ENCODE measurements around the gene TFF3. TPM values are rescaled to one million over a fixed set of nuclear protein-coding genes. Genes with fewer than 3 reads are reported as not detected.

Gene TFF3
- total and polyA plus RNA-seq, 2 of the 13 experiments (the other 11 are each of a cell fraction or from before 2014, with no cell fraction given): 14.2 to 26.9 TPM

DNA sequence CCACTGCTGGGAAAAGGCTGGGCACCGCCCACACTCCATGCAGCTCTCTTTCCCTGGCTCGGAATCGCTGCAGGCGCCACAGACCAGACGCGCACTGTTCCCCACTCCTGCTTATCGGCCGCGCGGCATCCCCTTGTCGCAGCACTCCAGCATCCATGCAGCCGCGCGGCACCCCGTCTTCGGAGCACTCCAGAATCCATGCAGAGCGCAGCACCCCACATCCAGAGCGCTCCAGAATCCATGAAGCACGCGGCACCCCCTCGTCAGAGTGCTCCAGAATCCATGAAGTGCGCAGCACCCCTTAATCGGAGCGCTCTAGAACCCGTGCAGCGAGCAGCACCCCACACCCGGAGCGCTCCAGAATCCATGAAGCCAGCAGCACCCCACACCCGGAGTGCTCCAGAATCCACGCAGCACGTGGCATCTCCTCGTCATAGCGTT, 9.5 kb downstream of the TFF3 start:
- Histone ChIP-seq H3K79me2 (ENCODE audit: insufficient read depth, low read length) (no peaks in the 10 kb centered on the region), H3K36me3 (replicated peaks in 1 of 2; ENCODE audit: control insufficient read depth in 1 of 2, insufficient read depth in 2 of 2, low read length in 2 of 2) (no peaks in the 10 kb centered on the region), H2AFZ (ENCODE audit: low read length) (no peak overlapping the region), H3K4me3 (replicated peaks in 1 of 3; ENCODE audit: insufficient read depth in 1 of 3, low read depth in 2 of 3, low read length in 3 of 3) (no peak overlapping the region), H3K4me1 (ENCODE audit: insufficient read depth, low read length) (0 out of 2 replicates have a peak, but pooled peaks cover 3% of the 10 kb centered on the region), H3K9me3 (ENCODE audit: low read length) (no peaks in the 10 kb centered on the region), H3K27me3 (ENCODE audit: control insufficient read depth in 1 of 2, insufficient read depth in 2 of 2, low read length in 2 of 2) (peaks cover 3 to 32% of the 10 kb centered on the region in 2 experiments; a peak in 3 of 5 replicates), H4K20me1 (ENCODE audit: insufficient read depth, low read length) (no peaks in the 10 kb centered on the region), H3K9ac (ENCODE audit: insufficient read depth, low read depth, low read length) (no peak overlapping the region), H3K27ac (ENCODE audit: extremely low read length, insufficient read depth, low read length) (no peak overlapping the region), H3K4me2 (ENCODE audit: low read depth, low read length) (no peak overlapping the region)
- ChIA-PET CTCF (ENCODE audit: low intra/inter-chr PET ratio, low total read pairs) (no interaction called here), POLR2A (no interaction called here)
- in situ Hi-C loops (cut with HindIII; ENCODE audit: extremely low pct_ligation_motif_present, low pct_unique_long_range_greater_than_20kb): loop anchor here (5.0 kb wide), 1 partner anchor 142 kb away; no protein-coding TSS in a partner anchor
- no peak for FAIRE-seq
- no peak for ATAC-seq
- BruUV-seq (replicated peaks): no TSS peak
- DNase-seq (ENCODE audit: low spot score): no peak
- 70% methylated on average over 30 of the region's 33 CpGs for WGBS (ENCODE audit: low lambda C conversion rate)
- intact Hi-C loops (cut with micrococcal nuclease; ENCODE audit: unreplicated experiment): no loop called here
- TF ChIP-seq, protein P1, sequence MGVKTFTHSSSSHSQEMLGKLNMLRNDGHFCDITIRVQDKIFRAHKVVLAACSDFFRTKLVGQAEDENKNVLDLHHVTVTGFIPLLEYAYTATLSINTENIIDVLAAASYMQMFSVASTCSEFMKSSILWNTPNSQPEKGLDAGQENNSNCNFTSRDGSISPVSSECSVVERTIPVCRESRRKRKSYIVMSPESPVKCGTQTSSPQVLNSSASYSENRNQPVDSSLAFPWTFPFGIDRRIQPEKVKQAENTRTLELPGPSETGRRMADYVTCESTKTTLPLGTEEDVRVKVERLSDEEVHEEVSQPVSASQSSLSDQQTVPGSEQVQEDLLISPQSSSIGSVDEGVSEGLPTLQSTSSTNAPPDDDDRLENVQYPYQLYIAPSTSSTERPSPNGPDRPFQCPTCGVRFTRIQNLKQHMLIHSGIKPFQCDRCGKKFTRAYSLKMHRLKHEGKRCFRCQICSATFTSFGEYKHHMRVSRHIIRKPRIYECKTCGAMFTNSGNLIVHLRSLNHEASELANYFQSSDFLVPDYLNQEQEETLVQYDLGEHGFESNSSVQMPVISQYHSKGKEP (CRISPR knock-in tag; IDR thresholded peaks at IDR 0.05): no peak
- no peak for TF ChIP-seq TMF1 (CRISPR knock-in tag; IDR thresholded peaks at IDR 0.05; ENCODE audit: low read depth)
- TF ChIP-seq, protein P2, sequence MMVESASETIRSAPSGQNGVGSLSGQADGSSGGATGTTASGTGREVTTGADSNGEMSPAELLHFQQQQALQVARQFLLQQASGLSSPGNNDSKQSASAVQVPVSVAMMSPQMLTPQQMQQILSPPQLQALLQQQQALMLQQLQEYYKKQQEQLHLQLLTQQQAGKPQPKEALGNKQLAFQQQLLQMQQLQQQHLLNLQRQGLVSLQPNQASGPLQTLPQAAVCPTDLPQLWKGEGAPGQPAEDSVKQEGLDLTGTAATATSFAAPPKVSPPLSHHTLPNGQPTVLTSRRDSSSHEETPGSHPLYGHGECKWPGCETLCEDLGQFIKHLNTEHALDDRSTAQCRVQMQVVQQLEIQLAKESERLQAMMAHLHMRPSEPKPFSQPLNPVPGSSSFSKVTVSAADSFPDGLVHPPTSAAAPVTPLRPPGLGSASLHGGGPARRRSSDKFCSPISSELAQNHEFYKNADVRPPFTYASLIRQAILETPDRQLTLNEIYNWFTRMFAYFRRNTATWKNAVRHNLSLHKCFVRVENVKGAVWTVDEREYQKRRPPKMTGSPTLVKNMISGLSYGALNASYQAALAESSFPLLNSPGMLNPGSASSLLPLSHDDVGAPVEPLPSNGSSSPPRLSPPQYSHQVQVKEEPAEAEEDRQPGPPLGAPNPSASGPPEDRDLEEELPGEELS (CRISPR knock-in tag; IDR thresholded peaks at IDR 0.05): no peak
- TF ChIP-seq, protein P3, sequence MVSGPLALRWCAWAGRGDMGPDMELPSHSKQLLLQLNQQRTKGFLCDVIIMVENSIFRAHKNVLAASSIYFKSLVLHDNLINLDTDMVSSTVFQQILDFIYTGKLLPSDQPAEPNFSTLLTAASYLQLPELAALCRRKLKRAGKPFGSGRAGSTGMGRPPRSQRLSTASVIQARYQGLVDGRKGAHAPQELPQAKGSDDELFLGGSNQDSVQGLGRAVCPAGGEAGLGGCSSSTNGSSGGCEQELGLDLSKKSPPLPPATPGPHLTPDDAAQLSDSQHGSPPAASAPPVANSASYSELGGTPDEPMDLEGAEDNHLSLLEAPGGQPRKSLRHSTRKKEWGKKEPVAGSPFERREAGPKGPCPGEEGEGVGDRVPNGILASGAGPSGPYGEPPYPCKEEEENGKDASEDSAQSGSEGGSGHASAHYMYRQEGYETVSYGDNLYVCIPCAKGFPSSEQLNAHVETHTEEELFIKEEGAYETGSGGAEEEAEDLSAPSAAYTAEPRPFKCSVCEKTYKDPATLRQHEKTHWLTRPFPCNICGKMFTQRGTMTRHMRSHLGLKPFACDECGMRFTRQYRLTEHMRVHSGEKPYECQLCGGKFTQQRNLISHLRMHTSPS (CRISPR knock-in tag; IDR thresholded peaks at IDR 0.05; ENCODE audit: low read depth): no peak
- TF ChIP-seq SMARCC2 (IDR thresholded peaks at IDR 0.05): no peak
- TF ChIP-seq, protein P4, sequence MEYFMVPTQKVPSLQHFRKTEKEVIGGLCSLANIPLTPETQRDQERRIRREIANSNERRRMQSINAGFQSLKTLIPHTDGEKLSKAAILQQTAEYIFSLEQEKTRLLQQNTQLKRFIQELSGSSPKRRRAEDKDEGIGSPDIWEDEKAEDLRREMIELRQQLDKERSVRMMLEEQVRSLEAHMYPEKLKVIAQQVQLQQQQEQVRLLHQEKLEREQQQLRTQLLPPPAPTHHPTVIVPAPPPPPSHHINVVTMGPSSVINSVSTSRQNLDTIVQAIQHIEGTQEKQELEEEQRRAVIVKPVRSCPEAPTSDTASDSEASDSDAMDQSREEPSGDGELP (IDR thresholded peaks at IDR 0.05; ENCODE audit: borderline replicate concordance, low read depth): no peak
- TF ChIP-seq ZNF124 (CRISPR knock-in tag; IDR thresholded peaks at IDR 0.05): no peak
- no peak for TF ChIP-seq MED8 (CRISPR knock-in tag; IDR thresholded peaks at IDR 0.05; ENCODE audit: insufficient replicate concordance)
- TF ChIP-seq, protein P5, sequence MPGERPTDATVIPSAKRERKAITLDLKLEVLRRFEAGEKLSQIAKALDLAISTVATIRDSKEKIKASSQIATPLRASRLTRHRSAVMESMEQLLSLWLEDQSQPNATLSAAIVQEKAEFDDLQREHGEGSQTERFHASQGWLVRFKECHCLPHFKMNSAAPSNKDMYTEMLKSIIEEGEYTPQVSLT (CRISPR knock-in tag; IDR thresholded peaks at IDR 0.05; ENCODE audit: borderline replicate concordance, low read depth): no peak
- TF ChIP-seq ZNF430 (CRISPR knock-in tag; IDR thresholded peaks at IDR 0.05): no peak
- TF ChIP-seq FOXJ3 (CRISPR knock-in tag; IDR thresholded peaks at IDR 0.05; ENCODE audit: borderline replicate concordance): no peak
- no peak for TF ChIP-seq SNRNP70 (IDR thresholded peaks at IDR 0.05; ENCODE audit: low read depth, low read length)
- no peak for TF ChIP-seq FOXP1 (IDR thresholded peaks at IDR 0.05)
- no peak for TF ChIP-seq FOXP1 (CRISPR knock-in tag; IDR thresholded peaks at IDR 0.05)
- TF ChIP-seq, protein P6, sequence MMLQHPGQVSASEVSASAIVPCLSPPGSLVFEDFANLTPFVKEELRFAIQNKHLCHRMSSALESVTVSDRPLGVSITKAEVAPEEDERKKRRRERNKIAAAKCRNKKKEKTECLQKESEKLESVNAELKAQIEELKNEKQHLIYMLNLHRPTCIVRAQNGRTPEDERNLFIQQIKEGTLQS (CRISPR knock-in tag; IDR thresholded peaks at IDR 0.05): no peak
- no peak for TF ChIP-seq ZNF775 (CRISPR knock-in tag; IDR thresholded peaks at IDR 0.05; ENCODE audit: borderline replicate concordance)
- TF ChIP-seq GTF2F1 (IDR thresholded peaks at IDR 0.05; ENCODE audit: low read length): no peak
- no peak for TF ChIP-seq EZH2 (conservative IDR thresholded peaks at IDR 0.05; ENCODE audit: low read depth, low read length)
- no peak for TF ChIP-seq EEA1 (CRISPR knock-in tag; IDR thresholded peaks at IDR 0.05; ENCODE audit: borderline replicate concordance)
